Peyer's patch (tissue), 4 donors: Measurements from ENCODE around the gene ATG7. TPM values are rescaled to one million over a fixed set of nuclear protein-coding genes. Genes with fewer than 3 reads are reported as not detected.
"Not testable (repeated sequence)": the region's sequence is repeated elsewhere in the genome, so short reads cannot be mapped to it uniquely, and the experiment has no call there.

ENCODE experiments used
- DNase-seq, 3 donors: peaks; one replicate each; pipeline ENCODE4 v3.0.0-alpha.2; 2017 to 2019
- H3K27ac ChIP-seq, 4 donors: fragments of 200-600 bp; sonication (generic); one replicate each; pipeline ENCODE4 v1.5.1; 2016 to 2019
- H3K27me3 ChIP-seq, 2 donors: fragments of 200-600 bp; sonication (generic); one replicate each; pipeline ENCODE4 v1.5.1; 2019
- H3K36me3 ChIP-seq, 3 donors: fragments of 200-600 bp; sonication (generic); one replicate each; pipeline ENCODE4 v1.5.1; 2016 to 2019
- H3K4me1 ChIP-seq, 4 donors: fragments of 200-600 bp; sonication (generic); one replicate each; pipeline ENCODE4 v1.5.1; 2016 to 2019
- H3K4me3 ChIP-seq, 4 donors: fragments of 200-600 bp; sonication (generic); 1 replicate in 3 of 4; 2 replicates in 1 of 4; pipeline ENCODE4 v1.5.1; 2016 to 2019; ENCODE audit warnings: mild to moderate bottlenecking in 1 of 4
- H3K9me3 ChIP-seq, 4 donors: fragments of 200-600 bp; sonication (generic); one replicate each; pipeline ENCODE4 v1.5.1; 2016 to 2019; ENCODE audit warnings: mild to moderate bottlenecking in 1 of 4
- POLR2A ChIP-seq, 2 donors: fragments of 450-650 bp; IDR thresholded peaks; one replicate each; pipeline ENCODE4 v1.5.1; 2017; ENCODE audit warnings: antibody characterized with exemption in 2 of 2, mild to moderate bottlenecking in 2 of 2, moderate library complexity in 2 of 2
- total RNA-seq, 4 donors: library from RNA; depleted of rRNA; stranded (reverse); fragments of >200 nt; gene quantifications; one replicate each; pipeline ENCODE4 v1.1.0, GENCODE V29; 2016
- TF ChIP-seq, protein P1 (sequence below), 6 experiments: fragments of 450-650 bp in 4 of 6; fragments of 200-600 bp in 2 of 6; sonication (generic) in 1 of 6; IDR thresholded peaks; one replicate each; pipeline ENCODE4 v1.5.1; 2017 to 2019; ENCODE audit warnings: antibody characterized with exemption in 6 of 6, mild to moderate bottlenecking in 3 of 6, moderate library complexity in 1 of 6

The ATG7 gene
- total RNA-seq, 4 donors from 2014 or later: 45.2 to 126 (median 70.8) TPM

DNA sequence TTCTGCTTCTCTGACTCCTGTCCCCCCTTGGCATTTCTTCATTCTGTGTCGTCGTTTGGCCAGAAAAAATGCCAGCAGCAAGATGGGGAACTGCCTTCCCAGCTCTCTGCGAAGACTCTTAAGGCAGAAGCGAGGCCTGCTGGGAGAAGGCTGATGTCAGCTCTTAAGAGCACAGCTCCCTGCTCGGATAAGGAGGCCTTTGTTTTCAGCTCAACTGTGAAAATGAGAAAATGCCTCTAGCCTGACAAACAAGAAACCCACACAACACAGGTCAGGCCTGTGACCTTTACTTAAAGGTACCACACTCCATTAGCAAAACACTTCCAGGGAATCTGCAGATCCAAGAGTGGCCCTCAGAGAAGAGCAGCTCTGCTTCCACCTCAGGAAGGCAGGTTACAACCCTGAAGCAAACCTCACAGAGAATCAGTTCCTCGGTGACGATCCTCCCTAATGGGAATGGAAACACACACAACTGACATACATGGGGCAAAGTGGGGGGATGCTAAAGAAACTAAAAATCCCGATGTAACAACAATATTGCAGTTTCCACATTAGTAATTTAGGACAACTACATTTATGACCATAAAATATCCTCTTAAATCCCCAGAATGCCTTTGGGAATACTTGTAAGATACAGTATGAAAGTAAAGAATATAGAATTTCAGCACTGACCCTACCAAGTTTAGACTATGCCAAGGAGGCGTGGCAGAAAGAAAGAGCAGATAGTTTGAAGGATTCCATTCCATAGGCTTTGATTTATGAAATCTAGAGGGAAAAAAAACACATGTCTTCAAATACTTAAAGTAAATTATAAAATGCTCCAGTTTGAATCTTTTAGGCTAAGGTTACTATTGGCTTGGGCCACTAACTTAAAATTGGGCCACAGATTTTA is 319.4 kb downstream of the ATG7 start:
- Histone ChIP-seq H3K27ac (peak overlapping the region; percentile 32 to 70 (median 48)), H3K4me1 (peaks cover 0 to 51% (median 0%) of the 10 kb centered on the region in 4 donors), H3K27me3 (no peaks in the 10 kb centered on the region), H3K36me3 (no peaks in the 10 kb centered on the region), H3K4me3 (no peak overlapping the region), H3K9me3 (no peaks in the 10 kb centered on the region)
- TF ChIP-seq, protein P1, sequence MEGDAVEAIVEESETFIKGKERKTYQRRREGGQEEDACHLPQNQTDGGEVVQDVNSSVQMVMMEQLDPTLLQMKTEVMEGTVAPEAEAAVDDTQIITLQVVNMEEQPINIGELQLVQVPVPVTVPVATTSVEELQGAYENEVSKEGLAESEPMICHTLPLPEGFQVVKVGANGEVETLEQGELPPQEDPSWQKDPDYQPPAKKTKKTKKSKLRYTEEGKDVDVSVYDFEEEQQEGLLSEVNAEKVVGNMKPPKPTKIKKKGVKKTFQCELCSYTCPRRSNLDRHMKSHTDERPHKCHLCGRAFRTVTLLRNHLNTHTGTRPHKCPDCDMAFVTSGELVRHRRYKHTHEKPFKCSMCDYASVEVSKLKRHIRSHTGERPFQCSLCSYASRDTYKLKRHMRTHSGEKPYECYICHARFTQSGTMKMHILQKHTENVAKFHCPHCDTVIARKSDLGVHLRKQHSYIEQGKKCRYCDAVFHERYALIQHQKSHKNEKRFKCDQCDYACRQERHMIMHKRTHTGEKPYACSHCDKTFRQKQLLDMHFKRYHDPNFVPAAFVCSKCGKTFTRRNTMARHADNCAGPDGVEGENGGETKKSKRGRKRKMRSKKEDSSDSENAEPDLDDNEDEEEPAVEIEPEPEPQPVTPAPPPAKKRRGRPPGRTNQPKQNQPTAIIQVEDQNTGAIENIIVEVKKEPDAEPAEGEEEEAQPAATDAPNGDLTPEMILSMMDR (IDR thresholded peaks at IDR 0.05): no peak
- TF ChIP-seq POLR2A (IDR thresholded peaks at IDR 0.05): no peak
- no peak for DNase-seq

DNA sequence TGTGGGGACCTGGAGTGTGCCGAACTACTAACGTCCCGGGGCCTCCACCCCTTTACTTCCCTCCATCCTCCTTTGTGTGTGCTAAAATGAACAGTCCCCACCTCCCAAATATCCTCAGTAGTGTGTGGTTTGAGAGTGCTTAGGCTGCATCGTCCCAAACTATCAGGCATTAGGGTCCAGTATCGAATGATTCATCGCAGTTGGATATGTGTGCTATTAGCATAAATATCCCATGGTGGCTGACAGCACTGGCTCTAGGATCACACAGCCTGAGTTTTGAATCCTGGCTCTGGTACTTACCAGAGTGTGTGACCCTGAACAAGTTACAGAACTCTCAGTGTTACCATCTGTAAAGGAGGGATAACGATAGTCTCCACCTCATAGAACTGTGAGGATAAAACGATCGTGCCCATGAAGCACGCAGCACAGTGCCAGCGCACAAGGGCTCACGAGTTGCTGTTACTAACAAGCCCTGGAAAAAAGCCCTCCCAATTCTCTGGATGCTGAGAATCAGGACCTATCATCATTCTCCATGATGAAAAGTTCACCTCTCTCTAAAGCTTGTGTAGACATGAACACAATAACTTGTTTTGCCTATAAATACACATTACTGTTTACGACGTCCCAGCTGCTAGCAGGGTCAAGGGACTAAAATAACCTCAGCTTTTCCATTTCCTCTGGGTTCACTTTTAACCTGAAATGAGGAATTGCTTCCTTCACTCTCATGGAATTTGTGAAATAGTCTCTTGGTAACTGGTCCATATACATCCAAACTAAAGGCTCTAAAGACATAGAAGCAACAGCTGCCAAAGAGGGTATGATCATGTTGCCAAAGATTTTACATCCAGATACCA is 320.5 kb downstream of the ATG7 start:
- Histone ChIP-seq H3K4me1 (peaks cover 0 to 51% (median 0%) of the 10 kb centered on the region in 4 donors), H3K27ac (peak overlapping the region; percentile 12 to 70 (median 40)), H3K4me3 (no peak overlapping the region), H3K9me3 (no peaks in the 10 kb centered on the region), H3K36me3 (no peaks in the 10 kb centered on the region), H3K27me3 (no peaks in the 10 kb centered on the region)
- TF ChIP-seq, protein P1 (IDR thresholded peaks at IDR 0.05): no peak
- no peak for TF ChIP-seq POLR2A (IDR thresholded peaks at IDR 0.05)
- DNase-seq: no peak

DNA sequence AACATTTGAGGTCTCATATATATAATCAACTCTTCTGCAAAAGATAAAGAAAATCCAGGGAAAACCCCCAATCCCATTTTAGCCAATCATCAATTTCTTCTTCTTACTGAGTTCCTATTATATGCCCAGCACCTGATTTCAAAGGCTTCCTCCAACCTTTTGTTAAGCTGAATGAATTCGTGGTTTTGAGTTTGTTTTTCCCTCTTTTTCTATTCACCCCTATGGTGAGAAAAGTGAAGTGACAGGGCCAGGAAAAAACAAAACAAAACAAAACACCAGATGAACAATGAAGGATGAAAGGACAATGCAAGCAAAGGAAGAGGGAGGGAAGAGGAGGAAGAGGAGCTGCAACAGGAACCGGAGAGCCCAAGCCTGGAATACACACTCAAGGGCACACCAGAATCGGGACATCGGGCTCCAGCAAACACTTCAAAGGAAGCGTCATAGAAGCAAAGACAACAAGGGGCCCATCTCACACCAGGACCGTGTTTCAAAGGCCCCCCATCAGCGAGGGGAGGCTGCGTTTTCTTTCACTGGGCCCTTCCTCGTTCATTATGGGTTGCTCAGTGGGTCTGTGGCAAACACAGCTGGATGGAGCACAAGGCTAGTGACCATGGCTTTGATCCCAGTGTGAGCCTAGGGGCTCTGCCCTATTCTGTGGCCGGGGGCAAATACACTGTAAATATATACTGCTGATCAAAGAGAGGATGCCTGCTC is 321.3 kb downstream of the ATG7 start:
- no peaks in the 10 kb centered on the region for H3K9me3 ChIP-seq
- DNase-seq: no peak
- no peak overlapping the region for H3K4me3 ChIP-seq
- no peak for TF ChIP-seq POLR2A (IDR thresholded peaks at IDR 0.05)
- TF ChIP-seq, protein P1 (IDR thresholded peaks at IDR 0.05): no peak
- H3K27ac ChIP-seq: peak overlapping the region in 1 of 4 donors; percentile 70
- H3K36me3 ChIP-seq: no peaks in the 10 kb centered on the region
- no peaks in the 10 kb centered on the region for H3K27me3 ChIP-seq
- peaks cover 0 to 51% (median 0%) of the 10 kb centered on the region in 4 donors for H3K4me1 ChIP-seq

DNA sequence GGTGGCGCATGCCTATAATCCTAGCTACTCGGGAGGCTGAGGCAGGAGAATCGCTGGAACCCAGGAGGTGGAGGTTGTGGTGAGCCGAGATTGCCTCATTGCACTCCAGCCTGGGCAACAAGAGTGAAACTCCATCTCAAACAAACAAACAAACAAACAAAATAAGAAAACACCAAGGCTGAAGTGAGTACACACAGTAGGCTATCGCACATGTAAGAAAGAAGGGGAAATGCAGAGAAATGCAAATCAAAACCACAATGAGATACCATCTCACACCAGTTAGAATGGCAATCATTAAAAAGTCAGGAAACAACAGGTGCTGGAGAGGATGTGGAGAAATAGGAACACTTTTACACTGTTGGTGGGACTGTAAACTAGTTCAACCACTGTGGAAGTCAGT is 322.8 kb downstream of the ATG7 start:
- H3K4me3 ChIP-seq, H3K36me3 ChIP-seq, H3K9me3 ChIP-seq, DNase-seq, H3K27me3 ChIP-seq, H3K27ac ChIP-seq: not testable (repeated sequence)
- H3K4me1 ChIP-seq: peaks cover 0 to 38% (median 0%) of the 10 kb centered on the region in 4 donors

DNA sequence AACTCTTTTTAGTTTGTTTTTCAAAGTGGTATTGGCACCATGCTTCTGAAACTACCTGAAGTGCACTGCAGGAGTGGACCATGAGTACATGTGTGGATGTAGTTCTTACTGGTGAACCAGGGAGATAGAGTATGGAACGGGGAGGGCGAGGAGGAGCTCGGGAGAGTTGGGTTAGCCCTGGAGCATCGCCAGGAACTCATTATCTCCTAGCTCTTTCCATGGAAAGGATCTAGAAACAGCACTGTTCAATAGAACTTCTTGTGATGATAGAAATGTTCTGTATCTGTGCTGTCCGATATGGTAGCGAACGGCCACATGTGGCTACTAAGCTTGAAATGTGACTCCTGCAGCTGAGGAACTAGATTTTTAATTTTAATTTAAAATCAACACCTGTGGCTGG is 324.2 kb downstream of the ATG7 start:
- Histone ChIP-seq H3K36me3 (peaks cover 0 to 10% (median 0%) of the 10 kb centered on the region in 3 donors), H3K27me3 (no peaks in the 10 kb centered on the region), H3K9me3 (no peaks in the 10 kb centered on the region), H3K27ac (no peak overlapping the region), H3K4me3 (no peak overlapping the region), H3K4me1 (peaks cover 0 to 31% (median 0%) of the 10 kb centered on the region in 4 donors)
- DNase-seq: no peak
- TF ChIP-seq POLR2A (IDR thresholded peaks at IDR 0.05): no peak
- TF ChIP-seq, protein P1 (IDR thresholded peaks at IDR 0.05): no peak
